Hepatocyte (in vitro differentiated cells): ENCODE measurements around the gene DEPP1.

Source experiments
- EZH2phosphoT487 ChIP-seq: fragments of 200-600 bp; sonication (generic); IDR thresholded peaks from one replicate; pipeline ENCODE4 v1.6.1; 2018; ENCODE audit warnings: antibody characterized with exemption, mild to moderate bottlenecking, low read depth, moderate library complexity; ENCODE audit not compliant: unreplicated experiment, severe bottlenecking
- TF ChIP-seq, protein P1 (sequence below): fragments of 200-600 bp; sonication (generic); IDR thresholded peaks from 2 replicates; pipeline ENCODE4 v1.5.1; 2016; ENCODE audit warnings: antibody characterized with exemption, mild to moderate bottlenecking; ENCODE audit not compliant: poor library complexity

GRCh38 chr10:44983895-44984278 is 5.3 kb upstream of the DEPP1 start:
- TF ChIP-seq, protein P1, sequence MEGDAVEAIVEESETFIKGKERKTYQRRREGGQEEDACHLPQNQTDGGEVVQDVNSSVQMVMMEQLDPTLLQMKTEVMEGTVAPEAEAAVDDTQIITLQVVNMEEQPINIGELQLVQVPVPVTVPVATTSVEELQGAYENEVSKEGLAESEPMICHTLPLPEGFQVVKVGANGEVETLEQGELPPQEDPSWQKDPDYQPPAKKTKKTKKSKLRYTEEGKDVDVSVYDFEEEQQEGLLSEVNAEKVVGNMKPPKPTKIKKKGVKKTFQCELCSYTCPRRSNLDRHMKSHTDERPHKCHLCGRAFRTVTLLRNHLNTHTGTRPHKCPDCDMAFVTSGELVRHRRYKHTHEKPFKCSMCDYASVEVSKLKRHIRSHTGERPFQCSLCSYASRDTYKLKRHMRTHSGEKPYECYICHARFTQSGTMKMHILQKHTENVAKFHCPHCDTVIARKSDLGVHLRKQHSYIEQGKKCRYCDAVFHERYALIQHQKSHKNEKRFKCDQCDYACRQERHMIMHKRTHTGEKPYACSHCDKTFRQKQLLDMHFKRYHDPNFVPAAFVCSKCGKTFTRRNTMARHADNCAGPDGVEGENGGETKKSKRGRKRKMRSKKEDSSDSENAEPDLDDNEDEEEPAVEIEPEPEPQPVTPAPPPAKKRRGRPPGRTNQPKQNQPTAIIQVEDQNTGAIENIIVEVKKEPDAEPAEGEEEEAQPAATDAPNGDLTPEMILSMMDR, result no peak
- TF ChIP-seq EZH2phosphoT487, result no peak
